ENCODE results near the gene THAP7.

DNA sequence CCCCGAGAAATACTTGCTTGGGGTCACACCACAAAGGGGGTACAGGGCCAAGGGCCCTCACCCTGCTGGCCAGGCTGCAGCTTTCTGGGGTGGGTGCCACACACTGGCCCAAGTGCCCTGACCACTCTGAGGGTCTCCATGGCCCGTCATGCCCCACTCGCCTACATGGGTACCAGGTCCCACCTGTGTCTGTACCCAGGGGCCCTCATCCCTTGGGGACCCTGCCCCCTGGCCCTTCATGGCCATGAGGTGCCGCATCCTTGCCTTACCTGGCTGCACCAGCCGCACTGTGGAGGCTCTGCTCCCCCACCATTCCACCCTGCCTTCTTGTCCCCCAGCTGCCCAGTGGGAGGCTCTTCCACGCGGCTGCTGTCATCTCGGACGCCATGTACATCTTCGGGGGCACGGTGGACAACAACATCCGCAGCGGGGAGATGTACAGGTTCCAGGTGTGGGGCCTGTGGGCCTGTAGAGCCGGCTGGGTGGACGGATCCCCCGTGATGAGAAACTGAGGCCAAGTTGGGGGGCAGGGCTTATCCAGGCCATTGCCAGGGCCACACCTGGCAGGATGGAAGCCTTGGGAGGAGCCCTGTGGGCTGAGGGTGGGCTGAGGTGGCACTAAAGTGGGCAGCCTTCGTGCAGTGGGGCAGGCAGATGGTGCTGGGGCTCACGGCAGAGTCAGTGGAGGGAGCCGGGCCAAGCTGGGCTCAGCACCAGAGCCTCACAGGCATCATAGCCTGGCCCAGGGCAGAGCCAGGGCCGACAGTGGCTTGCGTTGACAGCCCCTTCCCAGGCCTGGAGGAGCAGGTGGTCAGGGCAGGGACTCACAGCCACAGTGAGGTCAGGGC, 9.2 kb downstream of the THAP7 start:
- TF ChIP-seq EZH2 (IDR thresholded peaks at IDR 0.05; ENCODE audit: borderline replicate concordance, low read depth, low read length, poor library complexity, severe bottlenecking), result no peak
- TF ChIP-seq, protein P1, sequence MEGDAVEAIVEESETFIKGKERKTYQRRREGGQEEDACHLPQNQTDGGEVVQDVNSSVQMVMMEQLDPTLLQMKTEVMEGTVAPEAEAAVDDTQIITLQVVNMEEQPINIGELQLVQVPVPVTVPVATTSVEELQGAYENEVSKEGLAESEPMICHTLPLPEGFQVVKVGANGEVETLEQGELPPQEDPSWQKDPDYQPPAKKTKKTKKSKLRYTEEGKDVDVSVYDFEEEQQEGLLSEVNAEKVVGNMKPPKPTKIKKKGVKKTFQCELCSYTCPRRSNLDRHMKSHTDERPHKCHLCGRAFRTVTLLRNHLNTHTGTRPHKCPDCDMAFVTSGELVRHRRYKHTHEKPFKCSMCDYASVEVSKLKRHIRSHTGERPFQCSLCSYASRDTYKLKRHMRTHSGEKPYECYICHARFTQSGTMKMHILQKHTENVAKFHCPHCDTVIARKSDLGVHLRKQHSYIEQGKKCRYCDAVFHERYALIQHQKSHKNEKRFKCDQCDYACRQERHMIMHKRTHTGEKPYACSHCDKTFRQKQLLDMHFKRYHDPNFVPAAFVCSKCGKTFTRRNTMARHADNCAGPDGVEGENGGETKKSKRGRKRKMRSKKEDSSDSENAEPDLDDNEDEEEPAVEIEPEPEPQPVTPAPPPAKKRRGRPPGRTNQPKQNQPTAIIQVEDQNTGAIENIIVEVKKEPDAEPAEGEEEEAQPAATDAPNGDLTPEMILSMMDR (conservative IDR thresholded peaks at IDR 0.05; ENCODE audit: low read depth, low read length), result no peak

Data from A673 (cell line).